Activated naive CD4-positive, alpha-beta T cell treated with anti-CD3 and anti-CD28 coated beads, Interleukin-2, amount 10 ng/mL, durations not matched to agents 7 days and 5 days (primary cell): Measurements from ENCODE around the gene ZAP70.

Experiments
- CTCF ChIA-PET: fragments of 350-600 bp; sonication (Branson Sonifier 250); formaldehyde crosslinking; loops from one replicate; lab custom pipeline; 2021; ENCODE audit warnings: antibody characterized with exemption; lab: Charles Lee
- DNase-seq: peaks from one replicate; pipeline ENCODE4 v3.0.0-alpha.2; 2020
- H3K27ac Mint-ChIP-seq: one replicate; pipeline ENCODE4 v1.8.0; 2021; ENCODE audit warnings: mild to moderate bottlenecking, moderate library complexity, mixed read lengths
- H3K27me3 Mint-ChIP-seq: one replicate; pipeline ENCODE4 v1.8.0; 2021; ENCODE audit warnings: mild to moderate bottlenecking, mixed read lengths
- H3K36me3 Mint-ChIP-seq: one replicate; pipeline ENCODE4 v1.8.0; 2021; ENCODE audit warnings: mixed read lengths
- H3K4me1 Mint-ChIP-seq: one replicate; pipeline ENCODE4 v1.8.0; 2021; ENCODE audit warnings: mixed read lengths
- H3K4me3 Mint-ChIP-seq: one replicate; pipeline ENCODE4 v1.8.0; 2021; ENCODE audit warnings: mild to moderate bottlenecking, moderate library complexity, mixed read lengths
- H3K9me3 Mint-ChIP-seq: one replicate; pipeline ENCODE4 v1.8.0; 2021; ENCODE audit warnings: mixed read lengths

Gene ZAP70

GRCh38 chr2:97726261-97727064 lies 13.1 kb downstream of the ZAP70 start:
- Mint-ChIP-seq H3K4me1 (peaks cover 44% of the 10 kb centered on the region), H3K27me3 (no peaks in the 10 kb centered on the region), H3K36me3 (peaks cover 88% of the 10 kb centered on the region), H3K27ac (peak overlapping the region; percentile 72), H3K9me3 (peaks cover 2% of the 10 kb centered on the region), H3K4me3 (no peak overlapping the region)
- DNase-seq, result no peak
- CTCF ChIA-PET, result interaction anchor here (1.6 to 3.4 kb wide), 4 partner anchors 8 to 18 kb away, joined by 6 to 20 read pairs (median 9); partner anchors contain the start of gene ZAP70

GRCh38 chr2:97727296-97727695 lies 13.9 kb downstream of the ZAP70 start:
- CTCF ChIA-PET, result interaction anchor here (1.6 to 3.4 kb wide), 4 partner anchors 9 to 19 kb away, joined by 6 to 20 read pairs (median 9); partner anchors contain the start of gene ZAP70
- peaks cover 46% of the 10 kb centered on the region for H3K4me1 Mint-ChIP-seq
- no peak overlapping the region for H3K4me3 Mint-ChIP-seq

GRCh38 chr2:97728091-97728731 lies 14.8 kb downstream of the ZAP70 start:
- Mint-ChIP-seq H3K27ac (peak overlapping the region; percentile 64), H3K4me1 (peaks cover 40% of the 10 kb centered on the region), H3K9me3 (peaks cover 2% of the 10 kb centered on the region), H3K36me3 (peaks cover 86% of the 10 kb centered on the region), H3K27me3 (no peaks in the 10 kb centered on the region), H3K4me3 (no peak overlapping the region)
- CTCF ChIA-PET, result interaction anchor here (0.9 to 3.4 kb wide), 6 partner anchors 10 to 21 kb away, joined by 3 to 20 read pairs (median 8); partner anchors contain the start of gene ZAP70
- no peak for DNase-seq

More at GRCh38 chr2:97727296-97727695, 13.9 kb downstream of the ZAP70 start:
- DNase-seq, result no peak
- H3K9me3 Mint-ChIP-seq, result peaks cover 2% of the 10 kb centered on the region
- no peaks in the 10 kb centered on the region for H3K27me3 Mint-ChIP-seq
- peaks cover 91% of the 10 kb centered on the region for H3K36me3 Mint-ChIP-seq
- H3K27ac Mint-ChIP-seq, result peak overlapping the region; percentile 72

GRCh38 chr2:97730245-97730644 lies 16.9 kb downstream of the ZAP70 start:
- H3K4me3 Mint-ChIP-seq, result no peak overlapping the region
- H3K36me3 Mint-ChIP-seq, result peaks cover 73% of the 10 kb centered on the region
- no peak overlapping the region for H3K27ac Mint-ChIP-seq

GRCh38 chr2:97731274-97732020 lies 18.1 kb downstream of the ZAP70 start:
- H3K27ac Mint-ChIP-seq, result peak overlapping the region; percentile 22
- H3K4me3 Mint-ChIP-seq, result no peak overlapping the region
- peaks cover 27% of the 10 kb centered on the region for H3K4me1 Mint-ChIP-seq
- H3K9me3 Mint-ChIP-seq, result peaks cover 2% of the 10 kb centered on the region
- no peaks in the 10 kb centered on the region for H3K27me3 Mint-ChIP-seq
- no peak for DNase-seq
- peaks cover 65% of the 10 kb centered on the region for H3K36me3 Mint-ChIP-seq
- CTCF ChIA-PET, result interaction anchor here (2.2 to 3.6 kb wide), 2 partner anchors 9 to 32 kb away, joined by 5 to 30 read pairs; no protein-coding TSS in a partner anchor

More at GRCh38 chr2:97730245-97730644, 16.9 kb downstream of the ZAP70 start:
- peaks cover 2% of the 10 kb centered on the region for H3K9me3 Mint-ChIP-seq
- peaks cover 34% of the 10 kb centered on the region for H3K4me1 Mint-ChIP-seq
- CTCF ChIA-PET, result interaction anchor here (1.0 to 3.6 kb wide), 6 partner anchors 11 to 37 kb away, joined by 3 to 30 read pairs (median 5); partner anchors contain the start of gene ZAP70
- H3K27me3 Mint-ChIP-seq, result no peaks in the 10 kb centered on the region
- no peak for DNase-seq

- no peak overlapping the region for H3K27ac Mint-ChIP-seq
- CTCF ChIA-PET, result no interaction called here
Observed at GRCh38 chr2:97732436-97733340, 19.3 kb downstream of the ZAP70 start.

GRCh38 chr2:97733341-97734035 lies 20.1 kb downstream of the ZAP70 start:
- Mint-ChIP-seq H3K9me3 (peaks cover 2% of the 10 kb centered on the region), H3K36me3 (peaks cover 54% of the 10 kb centered on the region), H3K27ac (no peak overlapping the region), H3K4me3 (no peak overlapping the region), H3K4me1 (peaks cover 12% of the 10 kb centered on the region), H3K27me3 (no peaks in the 10 kb centered on the region)
- no peak for DNase-seq
- CTCF ChIA-PET, result no interaction called here

More at GRCh38 chr2:97732436-97733340, 19.3 kb downstream of the ZAP70 start:
- H3K27me3 Mint-ChIP-seq, result no peaks in the 10 kb centered on the region
- no peak for DNase-seq
- peaks cover 2% of the 10 kb centered on the region for H3K9me3 Mint-ChIP-seq
- peaks cover 17% of the 10 kb centered on the region for H3K4me1 Mint-ChIP-seq
- H3K36me3 Mint-ChIP-seq, result peaks cover 57% of the 10 kb centered on the region
- no peak overlapping the region for H3K4me3 Mint-ChIP-seq

GRCh38 chr2:97734061-97735051 lies 21.0 kb downstream of the ZAP70 start:
- no peak for DNase-seq
- Mint-ChIP-seq H3K4me1 (peaks cover 12% of the 10 kb centered on the region), H3K27ac (no peak overlapping the region), H3K36me3 (peaks cover 53% of the 10 kb centered on the region), H3K27me3 (no peaks in the 10 kb centered on the region), H3K4me3 (no peak overlapping the region), H3K9me3 (peaks cover 2% of the 10 kb centered on the region)
- CTCF ChIA-PET, result no interaction called here

- H3K36me3 Mint-ChIP-seq, result peaks cover 47% of the 10 kb centered on the region
- CTCF ChIA-PET, result no interaction called here
- H3K9me3 Mint-ChIP-seq, result peaks cover under 1% of the 10 kb centered on the region
- H3K27me3 Mint-ChIP-seq, result no peaks in the 10 kb centered on the region
- H3K4me1 Mint-ChIP-seq, result peaks cover 12% of the 10 kb centered on the region
- DNase-seq, result no peak
- no peak overlapping the region for H3K4me3 Mint-ChIP-seq
- H3K27ac Mint-ChIP-seq, result no peak overlapping the region
Observed at GRCh38 chr2:97735161-97735561, 21.8 kb downstream of the ZAP70 start.

GRCh38 chr2:97736185-97736584 lies 22.8 kb downstream of the ZAP70 start:
- Mint-ChIP-seq H3K4me3 (no peak overlapping the region), H3K27ac (no peak overlapping the region), H3K27me3 (no peaks in the 10 kb centered on the region), H3K9me3 (no peaks in the 10 kb centered on the region), H3K36me3 (peaks cover 46% of the 10 kb centered on the region), H3K4me1 (peaks cover 22% of the 10 kb centered on the region)
- CTCF ChIA-PET, result no interaction called here
- no peak for DNase-seq

GRCh38 chr2:97736608-97737330 lies 23.4 kb downstream of the ZAP70 start:
- no peaks in the 10 kb centered on the region for H3K9me3 Mint-ChIP-seq
- no peaks in the 10 kb centered on the region for H3K27me3 Mint-ChIP-seq
- H3K4me3 Mint-ChIP-seq, result no peak overlapping the region
- peaks cover 45% of the 10 kb centered on the region for H3K36me3 Mint-ChIP-seq
- DNase-seq, result no peak
- H3K4me1 Mint-ChIP-seq, result peaks cover 22% of the 10 kb centered on the region
- CTCF ChIA-PET, result no interaction called here
- no peak overlapping the region for H3K27ac Mint-ChIP-seq
